Suprapubic skin (tissue), 3 donors: ENCODE data around the gene DAGLA.

ENCODE experiments used
- EP300 ChIP-seq: sonication (generic); formaldehyde crosslinking; IDR thresholded peaks from one replicate; pipeline ENCODE4 v1.6.1; 2017; ENCODE audit warnings: antibody characterized with exemption
- POLR2A ChIP-seq, 2 donors: fragments of 450-650 bp; IDR thresholded peaks; one replicate each; pipeline ENCODE4 v1.6.1; 2017; ENCODE audit warnings: antibody characterized with exemption in 2 of 2, mild to moderate bottlenecking in 2 of 2, moderate library complexity in 2 of 2
- TF ChIP-seq, protein P1 (sequence below), 2 donors: fragments of 200-600 bp in 1 of 2; fragments of 450-650 bp in 1 of 2; sonication (generic) in 1 of 2; IDR thresholded peaks; one replicate each; pipeline ENCODE4 v1.5.1; 2016 to 2019; ENCODE audit warnings: antibody characterized with exemption in 2 of 2, mild to moderate bottlenecking in 1 of 2, moderate library complexity in 1 of 2

GRCh38 chr11:61771985-61772455 lies 91.8 kb downstream of the DAGLA start:
- TF ChIP-seq, protein P1, sequence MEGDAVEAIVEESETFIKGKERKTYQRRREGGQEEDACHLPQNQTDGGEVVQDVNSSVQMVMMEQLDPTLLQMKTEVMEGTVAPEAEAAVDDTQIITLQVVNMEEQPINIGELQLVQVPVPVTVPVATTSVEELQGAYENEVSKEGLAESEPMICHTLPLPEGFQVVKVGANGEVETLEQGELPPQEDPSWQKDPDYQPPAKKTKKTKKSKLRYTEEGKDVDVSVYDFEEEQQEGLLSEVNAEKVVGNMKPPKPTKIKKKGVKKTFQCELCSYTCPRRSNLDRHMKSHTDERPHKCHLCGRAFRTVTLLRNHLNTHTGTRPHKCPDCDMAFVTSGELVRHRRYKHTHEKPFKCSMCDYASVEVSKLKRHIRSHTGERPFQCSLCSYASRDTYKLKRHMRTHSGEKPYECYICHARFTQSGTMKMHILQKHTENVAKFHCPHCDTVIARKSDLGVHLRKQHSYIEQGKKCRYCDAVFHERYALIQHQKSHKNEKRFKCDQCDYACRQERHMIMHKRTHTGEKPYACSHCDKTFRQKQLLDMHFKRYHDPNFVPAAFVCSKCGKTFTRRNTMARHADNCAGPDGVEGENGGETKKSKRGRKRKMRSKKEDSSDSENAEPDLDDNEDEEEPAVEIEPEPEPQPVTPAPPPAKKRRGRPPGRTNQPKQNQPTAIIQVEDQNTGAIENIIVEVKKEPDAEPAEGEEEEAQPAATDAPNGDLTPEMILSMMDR (IDR thresholded peaks at IDR 0.05), result no peak
- TF ChIP-seq POLR2A (IDR thresholded peaks at IDR 0.05) (no peak), EP300 (no peak)
